GM23248 (cell line): Measurements from ENCODE around the gene DOLK. TPM values are rescaled to one million over a fixed set of nuclear protein-coding genes. Genes with fewer than 3 reads are reported as not detected.
A peak's percentile ranks its signal among the peaks of the same experiment; 100 is the strongest.
"Not testable (repeated sequence)": the region's sequence is repeated elsewhere in the genome, so short reads cannot be mapped to it uniquely, and the experiment has no call there.

Experiments used
- DNase-seq: peaks from one replicate; pipeline ENCODE4 v3.0.0-alpha.2; 2015
- H2AFZ ChIP-seq: fragments of 200-600 bp; sonication (generic); 2 replicates; pipeline ENCODE4 v1.6.1; 2016; ENCODE audit warnings: antibody characterized with exemption
- H3F3A ChIP-seq: fragments of 200-600 bp; sonication (generic); 2 replicates; pipeline ENCODE4 v1.6.1; 2016; ENCODE audit warnings: mild to moderate bottlenecking, antibody characterized with exemption, mixed run types; ENCODE audit not compliant: insufficient read depth
- H3K27ac ChIP-seq: fragments of 200-600 bp; sonication (generic); 2 replicates; pipeline ENCODE4 v1.5.1; 2016; ENCODE audit warnings: mild to moderate bottlenecking
- H3K27me3 ChIP-seq: fragments of 200-600 bp; sonication (generic); replicated peaks from 2 replicates; pipeline ENCODE4 v1.6.1; 2016; ENCODE audit warnings: mild to moderate bottlenecking; ENCODE audit not compliant: insufficient read depth
- H3K36me3 ChIP-seq: fragments of 200-600 bp; sonication (generic); 2 replicates; pipeline ENCODE4 v1.6.1; 2016; ENCODE audit warnings: low read depth, mild to moderate bottlenecking
- H3K4me1 ChIP-seq: fragments of 200-600 bp; sonication (generic); 2 replicates; pipeline ENCODE4 v1.6.1; 2016; ENCODE audit warnings: mild to moderate bottlenecking; ENCODE audit not compliant: insufficient read depth
- H3K4me2 ChIP-seq: fragments of 200-600 bp; sonication (generic); one replicate; pipeline ENCODE4 v1.6.1; 2016; ENCODE audit warnings: mild to moderate bottlenecking; ENCODE audit not compliant: unreplicated experiment
- H3K4me3 ChIP-seq: fragments of 200-600 bp; sonication (generic); 2 replicates; pipeline ENCODE4 v1.5.1; 2016; ENCODE audit warnings: mild to moderate bottlenecking
- H3K79me2 ChIP-seq: fragments of 200-600 bp; sonication (generic); 2 replicates; pipeline ENCODE4 v1.6.1; 2016; ENCODE audit warnings: mild to moderate bottlenecking; ENCODE audit not compliant: insufficient read depth
- H3K9ac ChIP-seq: fragments of 200-600 bp; sonication (generic); 2 replicates; pipeline ENCODE4 v1.6.1; 2016; ENCODE audit warnings: mild to moderate bottlenecking
- H3K9me2 ChIP-seq: fragments of 200-600 bp; sonication (generic); 2 replicates; pipeline ENCODE4 v1.6.1; 2016; ENCODE audit warnings: mixed run types, mild to moderate bottlenecking, moderate library complexity; ENCODE audit not compliant: insufficient read depth
- H3K9me3 ChIP-seq: fragments of 200-600 bp; sonication (generic); one replicate; pipeline ENCODE4 v1.6.1; 2017; ENCODE audit warnings: low read depth
- H4K20me1 ChIP-seq: fragments of 200-600 bp; sonication (generic); 2 replicates; pipeline ENCODE4 v1.6.0; 2016; ENCODE audit not compliant: insufficient read depth
- EZH2 ChIP-seq: fragments of 200-600 bp; sonication (generic); IDR thresholded peaks from 2 replicates; pipeline ENCODE4 v1.6.1; 2018; ENCODE audit warnings: antibody characterized with exemption, mild to moderate bottlenecking; ENCODE audit not compliant: insufficient read depth, poor library complexity, severe bottlenecking
- EZH2phosphoT487 ChIP-seq: fragments of 200-600 bp; sonication (generic); IDR thresholded peaks from 2 replicates; pipeline ENCODE4 v1.6.1; 2018; ENCODE audit warnings: antibody characterized with exemption, moderate library complexity, mild to moderate bottlenecking, low read depth; ENCODE audit not compliant: insufficient read depth
- WGBS, 2 experiments: methylation state at CpG; one replicate each; pipeline ENCODE4 v1.1.6; 2015 to 2017; ENCODE audit warnings: low lambda C conversion rate in 2 of 2, low coverage in 1 of 2; ENCODE audit errors: missing lambda C conversion rate in 2 of 2; 5-methylcytosine and 5-hydroxymethylcytosine counted together
- in situ Hi-C: fragments of 300-500 bp; cut with MboI; formaldehyde crosslinking; loops from 2 replicates; pipeline ENCODE4 v1.15.0; 2020
- polyA plus RNA-seq: library from polyadenylated mRNA; unstranded; fragments of >200 nt; fragmentation: Nextera tagmentation; extraction: Ambion mirVana; gene quantifications from 2 replicates; pipeline ENCODE4 v1.2.1, GENCODE V29; 2016
- total RNA-seq: library from RNA; depleted of rRNA; stranded (reverse); fragments of >200 nt; shearing (Covaris generic); gene quantifications from 2 replicates; pipeline ENCODE4 v1.2.3, GENCODE V29; 2014

Gene DOLK
- total and polyA plus RNA-seq, 2 experiments from 2014 or later, result 31.7 to 36.1 TPM

DNA sequence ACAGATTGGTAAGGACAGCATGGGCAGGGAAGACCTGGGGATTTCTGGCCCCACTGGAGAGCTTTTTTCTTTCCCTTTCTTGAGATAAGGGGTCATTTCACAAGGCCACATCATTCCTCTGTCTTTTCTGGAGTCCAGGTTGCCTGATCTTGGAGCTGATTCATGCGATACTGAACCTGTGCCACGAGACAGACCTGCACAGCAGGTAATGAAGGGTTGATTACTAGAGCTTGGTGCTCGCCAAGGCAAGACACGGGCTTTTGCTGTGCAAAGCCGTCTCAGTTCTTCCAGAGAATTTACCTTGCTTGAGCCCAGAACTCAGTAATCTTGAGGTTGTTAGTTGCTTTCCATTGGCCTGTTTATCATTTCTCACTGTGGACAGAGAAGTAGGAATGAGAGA is 39.3 kb upstream of the DOLK start:
- TF ChIP-seq EZH2, result no peak
- no peak for TF ChIP-seq EZH2phosphoT487
- no peaks in the 10 kb centered on the region for H3K9me3 ChIP-seq
- H3K36me3 ChIP-seq, result peaks cover 44% of the 10 kb centered on the region
- in situ Hi-C loops, result no loop called here
- no peak overlapping the region for H3K27ac ChIP-seq
- no peaks in the 10 kb centered on the region for H3K9me2 ChIP-seq
- no peaks in the 10 kb centered on the region for H3K79me2 ChIP-seq
- no peak for DNase-seq
- H3K9ac ChIP-seq, result no peak overlapping the region
- no peak overlapping the region for H3K4me3 ChIP-seq
- H3K27me3 ChIP-seq, result no peaks in the 10 kb centered on the region
- H2AFZ ChIP-seq, result no peak overlapping the region
- H3F3A ChIP-seq, result peaks cover 22% of the 10 kb centered on the region
- no peaks in the 10 kb centered on the region for H4K20me1 ChIP-seq
- H3K4me2 ChIP-seq, result no peak overlapping the region
- WGBS, 2 experiments, result 97% methylated on average over 5 of the region's 5 CpGs
- H3K4me1 ChIP-seq, result peaks cover 15% of the 10 kb centered on the region

DNA sequence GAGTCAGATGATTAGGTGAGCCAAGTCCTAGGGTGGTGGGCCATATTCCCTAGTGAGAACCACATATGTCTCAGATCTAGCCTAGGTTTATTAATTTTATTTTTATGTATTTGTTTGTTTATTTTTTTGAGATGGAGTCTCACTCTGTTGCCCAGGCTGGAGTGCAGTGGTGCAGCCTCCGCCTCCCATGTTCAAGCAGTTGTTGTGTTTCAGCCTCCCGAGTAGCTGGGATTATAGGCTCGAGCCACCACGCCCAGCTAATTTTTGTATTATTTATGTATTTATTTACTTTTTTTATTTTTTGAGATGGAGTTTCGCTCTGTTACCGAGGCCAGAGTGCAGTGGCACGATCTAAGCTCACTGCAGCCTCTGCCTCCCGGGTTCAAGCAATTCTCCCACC is 36.1 kb upstream of the DOLK start:
- Histone ChIP-seq H3K4me3 (no peak overlapping the region), H3K4me1 (peaks cover 21% of the 10 kb centered on the region), H3K36me3 (peaks cover 54% of the 10 kb centered on the region), H3K27me3 (no peaks in the 10 kb centered on the region), H3K9ac (no peak overlapping the region), H3K79me2 (no peaks in the 10 kb centered on the region), H3K4me2 (no peak overlapping the region), H3K9me3 (no peaks in the 10 kb centered on the region), H3K27ac (no peak overlapping the region), H3F3A (peaks cover 22% of the 10 kb centered on the region), H3K9me2 (no peaks in the 10 kb centered on the region), H4K20me1 (no peaks in the 10 kb centered on the region), H2AFZ (no peak overlapping the region)
- TF ChIP-seq EZH2, result no peak
- TF ChIP-seq EZH2phosphoT487, result no peak
- 95 to 96% methylated on average over 8 of the region's 8 CpGs for WGBS, 2 experiments
- no peak for DNase-seq
- in situ Hi-C loops, result no loop called here

DNA sequence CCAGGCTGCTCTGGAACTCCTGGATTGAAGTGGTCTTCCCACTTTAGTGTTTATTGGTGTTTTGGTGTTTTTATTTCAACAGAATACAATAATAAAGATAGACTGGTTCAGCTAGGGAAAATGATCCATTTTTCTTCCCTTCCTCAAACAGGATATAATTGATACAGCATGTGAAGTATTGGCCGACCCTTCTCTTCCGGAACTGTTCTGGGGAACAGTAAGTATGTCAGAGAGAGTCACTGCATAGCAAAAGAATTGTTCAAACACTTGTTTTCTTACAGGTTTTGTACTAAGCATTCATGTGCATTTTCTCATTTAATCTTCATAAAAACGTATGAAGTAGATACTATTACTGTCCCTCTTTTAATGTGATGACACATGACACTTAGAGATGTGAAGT is 31.7 kb upstream of the DOLK start:
- H3K4me3 ChIP-seq, result no peak overlapping the region
- H3K4me2 ChIP-seq, result no peak overlapping the region
- 26 to 28% methylated on average over 3 of the region's 3 CpGs for WGBS, 2 experiments
- no peaks in the 10 kb centered on the region for H3F3A ChIP-seq
- no peaks in the 10 kb centered on the region for H4K20me1 ChIP-seq
- in situ Hi-C loops, result no loop called here
- H3K79me2 ChIP-seq, result no peaks in the 10 kb centered on the region
- H3K27me3 ChIP-seq, result no peaks in the 10 kb centered on the region
- 0 out of 2 replicates have a peak, but pooled peaks cover 5% of the 10 kb centered on the region for H3K4me1 ChIP-seq
- TF ChIP-seq EZH2, result no peak
- no peak for TF ChIP-seq EZH2phosphoT487
- H3K36me3 ChIP-seq, result peaks cover 55% of the 10 kb centered on the region
- H3K9ac ChIP-seq, result no peak overlapping the region
- no peak overlapping the region for H3K27ac ChIP-seq
- H3K9me2 ChIP-seq, result no peaks in the 10 kb centered on the region
- no peaks in the 10 kb centered on the region for H3K9me3 ChIP-seq
- H2AFZ ChIP-seq, result no peak overlapping the region
- DNase-seq, result peak; percentile 22

DNA sequence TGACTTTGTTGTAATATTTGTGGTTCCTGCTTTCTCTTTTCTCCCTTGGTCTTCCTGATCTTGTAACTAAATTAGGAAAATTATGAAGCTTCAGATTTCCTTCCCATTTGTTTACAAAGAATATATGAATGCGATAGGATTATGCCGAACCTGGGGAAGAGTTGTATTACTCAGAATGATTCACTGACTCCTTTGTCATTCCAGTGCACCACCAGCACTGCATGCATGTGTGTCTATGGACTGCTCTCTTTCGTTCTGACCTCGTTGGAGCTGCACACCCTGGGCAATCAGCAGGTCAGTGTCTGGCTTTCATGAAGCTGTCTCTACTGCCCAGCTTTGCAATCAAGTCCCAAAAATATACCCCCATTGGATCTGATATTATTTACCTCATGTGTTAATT is 25.6 kb upstream of the DOLK start:
- Histone ChIP-seq H3K27me3 (no peaks in the 10 kb centered on the region), H3K9me2 (no peaks in the 10 kb centered on the region), H3K27ac (peak overlapping the region; percentile 46), H3F3A (peaks cover 31% of the 10 kb centered on the region), H4K20me1 (no peaks in the 10 kb centered on the region), H3K9me3 (no peaks in the 10 kb centered on the region), H3K4me3 (0 out of 2 replicates have a peak overlapping the region, but pooled peaks have one; percentile 30), H3K9ac (no peak overlapping the region), H2AFZ (no peak overlapping the region), H3K4me1 (peaks cover 16% of the 10 kb centered on the region), H3K79me2 (no peaks in the 10 kb centered on the region), H3K36me3 (peaks cover 31% of the 10 kb centered on the region), H3K4me2 (peak overlapping the region; percentile 30)
- DNase-seq, result peak; percentile 88
- TF ChIP-seq EZH2, result no peak
- TF ChIP-seq EZH2phosphoT487, result no peak
- in situ Hi-C loops, result no loop called here
- 1 to 8% methylated on average over 4 of the region's 4 CpGs for WGBS, 2 experiments

DNA sequence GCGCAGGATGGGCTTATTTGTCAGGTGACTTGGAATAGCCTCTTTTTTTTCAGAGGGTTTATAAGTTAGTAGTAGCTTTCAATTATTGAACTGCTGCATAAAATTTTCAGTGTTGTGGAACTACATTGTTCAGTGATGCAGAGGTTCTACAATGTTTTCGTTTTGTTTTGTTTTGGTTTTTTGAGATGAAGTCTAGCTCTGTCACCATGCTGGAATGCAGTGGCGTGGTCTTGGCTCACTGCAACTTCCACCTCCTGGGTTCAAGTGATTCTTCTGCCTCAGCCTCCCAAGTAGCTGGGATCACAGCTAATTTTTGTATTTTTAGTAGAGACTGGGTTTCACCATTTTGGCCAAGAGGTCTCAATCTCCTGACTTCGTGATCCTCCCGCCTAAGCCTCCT is 22.1 kb upstream of the DOLK start:
- no peak overlapping the region for H3K27ac ChIP-seq
- H3K9ac ChIP-seq, result no peak overlapping the region
- H2AFZ ChIP-seq, result no peak overlapping the region
- no peaks in the 10 kb centered on the region for H3K9me3 ChIP-seq
- peak; percentile 24 for DNase-seq
- no peaks in the 10 kb centered on the region for H4K20me1 ChIP-seq
- 87 to 88% methylated on average over 5 of the region's 5 CpGs for WGBS, 2 experiments
- H3F3A ChIP-seq, result peaks cover 31% of the 10 kb centered on the region
- in situ Hi-C loops, result no loop called here
- no peaks in the 10 kb centered on the region for H3K79me2 ChIP-seq
- no peak overlapping the region for H3K4me3 ChIP-seq
- H3K9me2 ChIP-seq, result no peaks in the 10 kb centered on the region
- peaks cover 23% of the 10 kb centered on the region for H3K36me3 ChIP-seq
- no peak for TF ChIP-seq EZH2
- TF ChIP-seq EZH2phosphoT487, result no peak
- no peak overlapping the region for H3K4me2 ChIP-seq
- H3K27me3 ChIP-seq, result no peaks in the 10 kb centered on the region
- H3K4me1 ChIP-seq, result peaks cover 16% of the 10 kb centered on the region

DNA sequence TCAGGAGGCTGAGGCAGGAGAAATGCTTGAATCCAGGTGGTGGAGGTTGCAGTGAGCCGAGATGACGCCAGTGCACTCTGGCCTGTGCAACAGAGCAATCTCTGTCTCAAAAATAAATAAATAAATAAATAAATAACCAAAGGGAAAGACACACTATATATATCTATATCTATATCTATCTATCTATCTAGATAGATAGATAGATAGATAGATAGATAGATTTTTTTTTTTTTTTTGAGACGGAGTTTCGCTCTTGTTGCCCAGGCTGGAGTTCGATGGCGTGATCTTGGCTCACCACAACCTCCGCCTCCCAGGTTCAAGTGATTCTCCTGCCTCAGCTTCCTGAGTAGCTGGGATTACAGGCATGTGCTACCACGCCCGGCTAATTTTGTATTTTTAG is 14.0 kb upstream of the DOLK start:
- H3K9me3 ChIP-seq, H3K4me1 ChIP-seq, H3K9me2 ChIP-seq, H3K27ac ChIP-seq, H3K4me3 ChIP-seq, in situ Hi-C loops, H3K27me3 ChIP-seq, H3F3A ChIP-seq, H3K79me2 ChIP-seq, DNase-seq, H2AFZ ChIP-seq, H3K4me2 ChIP-seq, H3K9ac ChIP-seq, H4K20me1 ChIP-seq: not testable (repeated sequence)
- peaks cover 36% of the 10 kb centered on the region for H3K36me3 ChIP-seq
- WGBS, 2 experiments, result 91 to 96% methylated on average over 9 of the region's 9 CpGs
